Esophagus muscularis mucosa (tissue), 4 donors: ENCODE measurements around the gene MARK1. TPM values are rescaled to one million over a fixed set of nuclear protein-coding genes. Genes with fewer than 3 reads are reported as not detected.

ENCODE experiments used
- DNase-seq: peaks from one replicate; pipeline ENCODE4 v3.0.0-alpha.2; 2017; ENCODE audit errors: extremely low spot score
- H3K27ac ChIP-seq, 4 donors: fragments of 200-600 bp; sonication (generic); replicated peaks in 1 of 4; 1 replicate in 3 of 4; 2 replicates in 1 of 4; pipeline ENCODE4 v1.5.1; 2016 to 2019; ENCODE audit warnings: mild to moderate bottlenecking in 1 of 4
- H3K27me3 ChIP-seq, 4 donors: fragments of 200-600 bp; sonication (generic); one replicate each; pipeline versions ENCODE4 v1.5.1 to v1.6.0; 2016 to 2019
- H3K36me3 ChIP-seq, 4 donors: fragments of 200-600 bp; sonication (generic); one replicate each; pipeline ENCODE4 v1.5.1; 2016 to 2019
- H3K4me1 ChIP-seq, 4 donors: fragments of 200-600 bp; sonication (generic); one replicate each; pipeline ENCODE4 v1.5.1; 2016 to 2019
- H3K4me3 ChIP-seq, 4 donors: fragments of 200-600 bp; sonication (generic); 1 replicate in 2 of 4; 2 replicates in 2 of 4; pipeline ENCODE4 v1.5.1; 2016 to 2019; ENCODE audit warnings: mild to moderate bottlenecking in 4 of 4, moderate library complexity in 1 of 4
- H3K9me3 ChIP-seq, 4 donors: fragments of 200-600 bp; sonication (generic); 1 replicate in 3 of 4; 2 replicates in 1 of 4; pipeline ENCODE4 v1.5.1; 2016 to 2019
- CTCF ChIP-seq, 3 experiments: fragments of 200-600 bp in 2 of 3; fragments of 450-650 bp in 1 of 3; sonication (generic) in 2 of 3; IDR thresholded peaks; one replicate each; pipeline ENCODE4 v1.5.1; 2017 to 2019; ENCODE audit warnings: antibody characterized with exemption in 3 of 3, mild to moderate bottlenecking in 2 of 3, moderate library complexity in 1 of 3
- EP300 ChIP-seq: sonication (generic); formaldehyde crosslinking; IDR thresholded peaks from one replicate; pipeline ENCODE4 v1.6.1; 2017; ENCODE audit warnings: antibody characterized with exemption
- POLR2A ChIP-seq: fragments of 450-650 bp; IDR thresholded peaks from one replicate; pipeline ENCODE4 v1.6.1; 2017; ENCODE audit warnings: antibody characterized with exemption, moderate library complexity, mild to moderate bottlenecking, low read depth
- POLR2AphosphoS5 ChIP-seq, 2 donors: sonication (generic); formaldehyde crosslinking; IDR thresholded peaks; one replicate each; pipeline ENCODE4 v1.6.1; 2017; ENCODE audit warnings: antibody characterized with exemption in 2 of 2
- WGBS: methylation state at CpG from one replicate; pipeline ENCODE4 v1.1.5; 2018; 5-methylcytosine and 5-hydroxymethylcytosine counted together
- intact Hi-C: fragments of 100-400 bp; cut with DNase I; formaldehyde crosslinking; loops from one replicate; pipeline ENCODE4 v1.15.1; 2023
- total RNA-seq, 4 donors: library from RNA; depleted of rRNA; stranded (reverse); fragments of >200 nt; gene quantifications; one replicate each; pipeline versions ENCODE4 v1.1.0 to v1.2.1, GENCODE V29; 2016

The MARK1 gene
- total RNA-seq, 4 donors from 2014 or later = 16.7 to 24.4 (median 17.6) TPM

GRCh38 chr1:220566869-220567268 lies 38.9 kb downstream of the MARK1 start:
- no peaks in the 10 kb centered on the region for H3K27me3 ChIP-seq
- no peak for TF ChIP-seq POLR2AphosphoS5 (IDR thresholded peaks at IDR 0.05)
- TF ChIP-seq CTCF (IDR thresholded peaks at IDR 0.05) = no peak
- TF ChIP-seq POLR2A = no peak
- TF ChIP-seq EP300 = no peak
- H3K4me1 ChIP-seq = peaks cover 11 to 26% (median 19%) of the 10 kb centered on the region in 4 donors
- intact Hi-C loops = no loop called here
- 95% methylated on average over 1 of the region's 1 CpG for WGBS
- H3K4me3 ChIP-seq = no peak overlapping the region
- H3K9me3 ChIP-seq = no peaks in the 10 kb centered on the region
- no peak for DNase-seq
- no peak overlapping the region for H3K27ac ChIP-seq
- no peaks in the 10 kb centered on the region for H3K36me3 ChIP-seq

- H3K27me3 ChIP-seq = no peaks in the 10 kb centered on the region
- H3K27ac ChIP-seq = no peak overlapping the region
- intact Hi-C loops = no loop called here
- 89% methylated on average over 5 of the region's 5 CpGs for WGBS
- H3K9me3 ChIP-seq = peaks cover 5 to 24% (median 11%) of the 10 kb centered on the region in 4 donors
- H3K4me1 ChIP-seq = peaks cover 0 to 7% (median 3%) of the 10 kb centered on the region in 4 donors
- no peak overlapping the region for H3K4me3 ChIP-seq
- no peak for TF ChIP-seq CTCF (IDR thresholded peaks at IDR 0.05)
- TF ChIP-seq EP300 = no peak
- TF ChIP-seq POLR2A = no peak
- TF ChIP-seq POLR2AphosphoS5 (IDR thresholded peaks at IDR 0.05) = no peak
- DNase-seq = no peak
- H3K36me3 ChIP-seq = no peaks in the 10 kb centered on the region
Observed at GRCh38 chr1:220572416-220572815, 44.5 kb downstream of the MARK1 start.

- Histone ChIP-seq H3K9me3 (peaks cover 5 to 24% (median 11%) of the 10 kb centered on the region in 4 donors), H3K27ac (no peak overlapping the region), H3K4me3 (no peak overlapping the region), H3K27me3 (no peaks in the 10 kb centered on the region), H3K36me3 (no peaks in the 10 kb centered on the region), H3K4me1 (peaks cover 0 to 7% (median 3%) of the 10 kb centered on the region in 4 donors)
- intact Hi-C loops = no loop called here
- no peak for TF ChIP-seq POLR2A
- TF ChIP-seq POLR2AphosphoS5 (IDR thresholded peaks at IDR 0.05) = no peak
- TF ChIP-seq CTCF (IDR thresholded peaks at IDR 0.05) = no peak
- TF ChIP-seq EP300 = no peak
- no peak for DNase-seq
Observed at GRCh38 chr1:220573836-220574235, 45.9 kb downstream of the MARK1 start.

GRCh38 chr1:220575718-220576497 lies 48.0 kb downstream of the MARK1 start:
- Histone ChIP-seq H3K27me3 (no peaks in the 10 kb centered on the region), H3K4me1 (no peaks in the 10 kb centered on the region), H3K36me3 (no peaks in the 10 kb centered on the region), H3K27ac (no peak overlapping the region), H3K9me3 (peaks cover 5 to 24% (median 11%) of the 10 kb centered on the region in 4 donors), H3K4me3 (no peak overlapping the region)
- DNase-seq = no peak
- WGBS = 95% methylated on average over 6 of the region's 6 CpGs
- TF ChIP-seq POLR2AphosphoS5 (IDR thresholded peaks at IDR 0.05) (no peak), POLR2A (no peak), EP300 (no peak), CTCF (IDR thresholded peaks at IDR 0.05) (no peak)
- intact Hi-C loops = no loop called here
